GM13977 (cell line): Measurements from ENCODE around the gene RPS19.

Experiments
- DNase-seq: peaks from one replicate; pipeline ENCODE4 v3.0.0; 2012; ENCODE audit warnings: low spot score
- CTCF ChIP-seq: IDR thresholded peaks from 2 replicates; pipeline ENCODE4 v1.5.1; 2012; ENCODE audit warnings: mild to moderate bottlenecking, control low read depth; ENCODE audit not compliant: insufficient read depth; ENCODE audit errors: extremely low read depth, missing control alignments
- in situ Hi-C: fragments of 300-500 bp; cut with MboI; formaldehyde crosslinking; loops from one replicate; pipeline ENCODE4 v1.12.0; 2022; ENCODE audit warnings: low sequenced_read_pairs, low pct_unique_long_range_greater_than_20kb, mixed read lengths, inconsistent platforms; ENCODE audit not compliant: unreplicated experiment

The RPS19 gene

GRCh38 chr19:41859618-41860418 lies at the start of gene RPS19:
Gene RPS19, plus strand, starts transcription at chr19:41860255. Its CDS starts 520 bp downstream, at chr19:41860775.
- in situ Hi-C loops = no loop called here
- peak; percentile 25 for TF ChIP-seq CTCF
- peak; percentile 98 for DNase-seq

GRCh38 chr19:41810301-41810700 lies 49.8 kb upstream of the RPS19 start:
- TF ChIP-seq CTCF = no peak
- no peak for DNase-seq
- in situ Hi-C loops = no loop called here

- no peak for TF ChIP-seq CTCF
- peak; percentile 9 for DNase-seq
Measured at GRCh38 chr19:41811036-41811435, 49.0 kb upstream of the RPS19 start.

GRCh38 chr19:41811981-41812380 lies 48.1 kb upstream of the RPS19 start:
- in situ Hi-C loops = no loop called here
- no peak for TF ChIP-seq CTCF
- DNase-seq = no peak

More at GRCh38 chr19:41811036-41811435, 49.0 kb upstream of the RPS19 start:
- in situ Hi-C loops = no loop called here

GRCh38 chr19:41813911-41814310 lies 46.1 kb upstream of the RPS19 start:
- no peak for DNase-seq
- in situ Hi-C loops = no loop called here
- no peak for TF ChIP-seq CTCF

- no peak for TF ChIP-seq CTCF
- in situ Hi-C loops = no loop called here
- no peak for DNase-seq
Measured at GRCh38 chr19:41815301-41815700, 44.8 kb upstream of the RPS19 start.
